SK-N-SH (cell line): ENCODE results near the gene NXPE3. TPM values are rescaled to one million over a fixed set of nuclear protein-coding genes. Genes with fewer than 3 reads are reported as not detected.
A peak's percentile ranks its signal among the peaks of the same experiment; 100 is the strongest.

Source experiments
- CTCF ChIA-PET: fragments of 300-600, 350-600 bp; formaldehyde crosslinking; extraction: SDS; loops from one replicate; lab custom pipeline; 2021; lab: Yijun Ruan, JAX
- POLR2A ChIA-PET: fragments of 350-600 bp; sonication (Branson Sonifier 250); formaldehyde crosslinking; extraction: SDS; loops from one replicate; lab custom pipeline; 2020; ENCODE audit warnings: antibody characterized with exemption, inconsistent platforms; lab: Yijun Ruan, JAX
- DNase-seq: peaks from one replicate; pipeline ENCODE4 v3.0.0; 2012
- H2AFZ ChIP-seq: fragments of 200-600 bp; sonication (generic); 2 replicates; pipeline ENCODE4 v1.8.1; 2016; ENCODE audit warnings: antibody characterized with exemption, mild to moderate bottlenecking, low read depth
- H3F3A ChIP-seq: fragments of 200-600 bp; sonication (generic); replicated peaks from 2 replicates; pipeline ENCODE3; 2016; ENCODE audit warnings: antibody characterized with exemption, mild to moderate bottlenecking; ENCODE audit not compliant: insufficient read depth
- H3K27ac ChIP-seq, 2 experiments: fragments of 200-500 bp in 1 of 2; fragments of 200-600 bp in 1 of 2; sonication (Bioruptor generic) in 1 of 2; sonication (generic), shearing (Covaris generic) in 1 of 2; 2 replicates each; pipeline versions ENCODE4 v1.5.1 to v1.6.1; 2014 to 2016; ENCODE audit warnings: low read depth in 2 of 2, inconsistent platforms in 1 of 2, low read length in 1 of 2, mild to moderate bottlenecking in 1 of 2, mixed read lengths in 1 of 2
- H3K27me3 ChIP-seq: fragments of 200-600 bp; sonication (generic), shearing (Covaris generic); 2 replicates; pipeline ENCODE4 v1.6.1; 2016; ENCODE audit warnings: mixed run types; ENCODE audit not compliant: insufficient read depth
- H3K36me3 ChIP-seq, 2 experiments: fragments of 200-500 bp in 1 of 2; fragments of 200-600 bp in 1 of 2; sonication (Bioruptor generic) in 1 of 2; sonication (generic) in 1 of 2; replicated peaks in 1 of 2; 2 replicates each; pipeline versions ENCODE3 to v1.5.1; 2014 to 2016; ENCODE audit warnings: low read length in 1 of 2, mild to moderate bottlenecking in 1 of 2; ENCODE audit not compliant: insufficient read depth in 2 of 2, control insufficient read depth in 1 of 2
- H3K4me1 ChIP-seq, 2 experiments: fragments of 200-500 bp in 1 of 2; fragments of 200-600 bp in 1 of 2; sonication (Bioruptor generic) in 1 of 2; sonication (generic), shearing (Covaris generic) in 1 of 2; 2 replicates each; pipeline versions ENCODE4 v1.5.1 to v1.6.1; 2014 to 2016; ENCODE audit warnings: low read depth in 1 of 2, low read length in 1 of 2, mixed run types in 1 of 2; ENCODE audit not compliant: insufficient read depth in 2 of 2, control insufficient read depth in 1 of 2
- H3K4me2 ChIP-seq: fragments of 200-600 bp; sonication (generic), shearing (Covaris generic); 2 replicates; pipeline ENCODE4 v1.6.1; 2017; ENCODE audit warnings: mixed run types
- H3K4me3 ChIP-seq, 2 experiments: fragments of 200-500 bp in 1 of 2; fragments of 200-600 bp in 1 of 2; sonication (Bioruptor generic) in 1 of 2; sonication (generic), shearing (Covaris generic) in 1 of 2; 2 replicates each; pipeline versions ENCODE4 v1.5.1 to v1.8.1; 2014 to 2016; ENCODE audit warnings: low read depth in 2 of 2, inconsistent platforms in 1 of 2, low read length in 1 of 2, mild to moderate bottlenecking in 1 of 2, mixed read lengths in 1 of 2, moderate library complexity in 1 of 2
- H3K79me2 ChIP-seq: fragments of 200-600 bp; sonication (generic); 2 replicates; pipeline ENCODE4 v1.8.1; 2017; ENCODE audit warnings: mild to moderate bottlenecking; ENCODE audit not compliant: insufficient read depth
- H3K9ac ChIP-seq: fragments of 200-600 bp; sonication (generic); 2 replicates; pipeline ENCODE4 v1.6.1; 2017; ENCODE audit warnings: mixed run types
- H3K9me2 ChIP-seq: fragments of 200-600 bp; sonication (generic); 2 replicates; pipeline ENCODE4 v1.6.1; 2017; ENCODE audit warnings: mixed run types
- H3K9me3 ChIP-seq: fragments of 200-600 bp; sonication (generic); 2 replicates; pipeline ENCODE4 v1.6.1; 2017; ENCODE audit warnings: mixed run types, mild to moderate bottlenecking, moderate library complexity
- H4K20me1 ChIP-seq: fragments of 200-600 bp; sonication (generic); 2 replicates; pipeline ENCODE4 v1.6.1; 2017; ENCODE audit warnings: mild to moderate bottlenecking, mixed run types; ENCODE audit not compliant: insufficient read depth
- CHD2 ChIP-seq: fragments of 150-350 bp; IDR thresholded peaks from 2 replicates; pipeline ENCODE4 v1.6.1; 2018; ENCODE audit warnings: low read length; ENCODE audit not compliant: partially characterized antibody
- FOSL2 ChIP-seq: IDR thresholded peaks from 2 replicates; pipeline ENCODE4 v1.4.0; 2012; ENCODE audit warnings: low read depth, mild to moderate bottlenecking, moderate library complexity, borderline replicate concordance
- FOXJ3 ChIP-seq: sonication (generic); formaldehyde crosslinking; IDR thresholded peaks from 2 replicates; pipeline ENCODE4 v1.5.1; 2020; ENCODE audit warnings: mild to moderate bottlenecking, missing genetic modification reagents
- IRF3 ChIP-seq: fragments of 150-350 bp; IDR thresholded peaks from 2 replicates; pipeline ENCODE4 v1.6.1; 2016; ENCODE audit warnings: mild to moderate bottlenecking, low read depth, low read length
- RAD21 ChIP-seq: IDR thresholded peaks from 2 replicates; pipeline ENCODE4 v1.6.1; 2012; ENCODE audit warnings: mild to moderate bottlenecking, low read length
- RFX5 ChIP-seq: IDR thresholded peaks from 2 replicates; pipeline ENCODE4 v1.6.1; 2012; ENCODE audit warnings: mild to moderate bottlenecking, improper control_type of control experiment, low read length
- RXRA ChIP-seq: IDR thresholded peaks from 2 replicates; pipeline ENCODE4 v1.4.0; 2012; ENCODE audit warnings: low read depth, mild to moderate bottlenecking, borderline replicate concordance
- SMC3 ChIP-seq: IDR thresholded peaks from 2 replicates; pipeline ENCODE4 v1.6.1; 2012; ENCODE audit warnings: low read depth, low read length, improper control_type of control experiment
- TEAD4 ChIP-seq: IDR thresholded peaks from 2 replicates; pipeline ENCODE4 v1.4.0; 2012; ENCODE audit warnings: mild to moderate bottlenecking, borderline replicate concordance; ENCODE audit not compliant: insufficient read depth
- WGBS: methylation state at CpG from one replicate; pipeline ENCODE4 v1.1.6; 2017; ENCODE audit warnings: low lambda C conversion rate; 5-methylcytosine and 5-hydroxymethylcytosine counted together
- polyA plus RNA-seq, 3 experiments: library from polyadenylated mRNA; depleted of rRNA; stranded (reverse); fragments of >200 nt; gene quantifications; 2 replicates each; pipeline ENCODE4 v1.2.3, GENCODE V29; 2012

The NXPE3 gene
- polyA plus RNA-seq, 1 of the 3 experiments (the other 2 are of a cell fraction) = 21.3 TPM

- peaks cover 41% of the 10 kb centered on the region for H3F3A ChIP-seq
- TF ChIP-seq FOSL2 = no peak
- TF ChIP-seq, all 33 proteins: peak for 0
- Histone ChIP-seq H3K4me1 (peaks cover 0 to 17% of the 10 kb centered on the region in 2 experiments; a peak in 2 of 4 replicates), H3K27ac (no peak overlapping the region), H4K20me1 (no peaks in the 10 kb centered on the region), H3K79me2 (no peaks in the 10 kb centered on the region), H3K36me3 (no peaks in the 10 kb centered on the region), H3K27me3 (no peaks in the 10 kb centered on the region), H3K9me3 (no peaks in the 10 kb centered on the region), H2AFZ (no peak overlapping the region), H3K9ac (no peak overlapping the region), H3K9me2 (no peaks in the 10 kb centered on the region), H3K4me3 (no peak overlapping the region), H3K4me2 (no peak overlapping the region)
- ChIA-PET POLR2A (no interaction called here), CTCF (interaction anchor here (0.7 kb wide), 2 partner anchors 118 to 357 kb away, joined by 3 read pairs; no protein-coding TSS in a partner anchor)
- DNase-seq = no peak
- 100% methylated on average over 2 of the region's 2 CpGs for WGBS
These were observed 89.0 kb downstream of the NXPE3 start for GRCh38 chr3:101867996-101868395.

- Histone ChIP-seq H3K9ac (no peak overlapping the region), H3K4me3 (no peak overlapping the region), H4K20me1 (no peaks in the 10 kb centered on the region), H3K9me3 (no peaks in the 10 kb centered on the region), H3K4me2 (no peak overlapping the region), H3K27me3 (no peaks in the 10 kb centered on the region), H3K4me1 (peaks cover 0 to 14% of the 10 kb centered on the region in 2 experiments; a peak in 2 of 4 replicates), H3K79me2 (no peaks in the 10 kb centered on the region), H3F3A (peaks cover 37% of the 10 kb centered on the region), H3K36me3 (no peaks in the 10 kb centered on the region), H2AFZ (no peak overlapping the region), H3K27ac (0 out of 4 replicates have a peak overlapping the region, but pooled peaks of 1 of the 2 experiments have one; percentile 6), H3K9me2 (no peaks in the 10 kb centered on the region)
- DNase-seq = no peak
- WGBS = 91% methylated on average over 12 of the region's 12 CpGs
- ChIA-PET CTCF (interaction anchor here (0.7 to 1.7 kb wide), 2 partner anchors 117 to 360 kb away, joined by 3 to 4 read pairs; no protein-coding TSS in a partner anchor), POLR2A (no interaction called here)
- no peak for TF ChIP-seq IRF3
- no peak for TF ChIP-seq SMC3
- no peak for TF ChIP-seq FOXJ3
- no peak for TF ChIP-seq RFX5
- TF ChIP-seq RAD21 = no peak
- TF ChIP-seq RXRA = no peak
- TF ChIP-seq FOSL2 = no peak
These were observed 89.8 kb downstream of the NXPE3 start for GRCh38 chr3:101868534-101869464.

- Histone ChIP-seq H3F3A (peaks cover 26% of the 10 kb centered on the region), H2AFZ (no peak overlapping the region), H3K36me3 (no peaks in the 10 kb centered on the region), H3K9me3 (no peaks in the 10 kb centered on the region), H3K4me1 (peaks cover 0 to 11% of the 10 kb centered on the region in 2 experiments; a peak in 2 of 4 replicates), H3K27ac (no peak overlapping the region), H4K20me1 (no peaks in the 10 kb centered on the region), H3K4me2 (no peak overlapping the region), H3K4me3 (no peak overlapping the region), H3K27me3 (no peaks in the 10 kb centered on the region), H3K79me2 (no peaks in the 10 kb centered on the region), H3K9ac (no peak overlapping the region), H3K9me2 (no peaks in the 10 kb centered on the region)
- 76% methylated on average over 5 of the region's 5 CpGs for WGBS
- ChIA-PET CTCF (interaction anchor here (0.6 kb wide), 1 partner anchor 13 kb away, joined by 3 read pairs; no protein-coding TSS in a partner anchor), POLR2A (no interaction called here)
- no peak for DNase-seq
- TF ChIP-seq TEAD4 (no peak), RXRA (no peak), CHD2 (no peak)
These were observed 91.1 kb downstream of the NXPE3 start for GRCh38 chr3:101870138-101870537.
